Chondrocyte (in vitro differentiated cells): ENCODE measurements around the gene DLG2. TPM values are rescaled to one million over a fixed set of nuclear protein-coding genes. Genes with fewer than 3 reads are reported as not detected.

Experiments used
- DNase-seq: peaks from one replicate; pipeline ENCODE4 v3.0.0; 2021; ENCODE audit warnings: mixed read lengths, low spot score
- H3K27ac Mint-ChIP-seq: one replicate; pipeline ENCODE4 v1.8.0; 2021; ENCODE audit warnings: mild to moderate bottlenecking, moderate library complexity, mixed read lengths; ENCODE audit not compliant: unreplicated experiment
- H3K27me3 Mint-ChIP-seq: 2 replicates; pipeline ENCODE4 v1.8.0; 2021; ENCODE audit warnings: low read depth, mixed read lengths
- H3K36me3 Mint-ChIP-seq: 2 replicates; pipeline ENCODE4 v1.8.0; 2021; ENCODE audit warnings: low read depth, mixed read lengths
- H3K4me1 Mint-ChIP-seq: 2 replicates; pipeline ENCODE4 v1.8.0; 2021; ENCODE audit warnings: low read depth, mild to moderate bottlenecking, mixed read lengths
- H3K4me3 Mint-ChIP-seq: one replicate; pipeline ENCODE4 v1.8.0; 2021; ENCODE audit warnings: mild to moderate bottlenecking, moderate library complexity, mixed read lengths; ENCODE audit not compliant: unreplicated experiment
- H3K9me3 Mint-ChIP-seq: 2 replicates; pipeline ENCODE4 v1.8.0; 2021; ENCODE audit warnings: low read depth, mixed read lengths
- CTCF ChIP-seq: fragments of 200-600 bp; sonication (generic); IDR thresholded peaks from 2 replicates; pipeline ENCODE4 v1.5.0; 2021; ENCODE audit warnings: antibody characterized with exemption, mild to moderate bottlenecking, moderate library complexity
- total RNA-seq: library from RNA; stranded (reverse); gene quantifications from 3 replicates; pipeline ENCODE4 v1.2.1, GENCODE V29; 2021

Gene DLG2
- total RNA-seq, 1 donor from 2014 or later: 1.3 TPM

DNA sequence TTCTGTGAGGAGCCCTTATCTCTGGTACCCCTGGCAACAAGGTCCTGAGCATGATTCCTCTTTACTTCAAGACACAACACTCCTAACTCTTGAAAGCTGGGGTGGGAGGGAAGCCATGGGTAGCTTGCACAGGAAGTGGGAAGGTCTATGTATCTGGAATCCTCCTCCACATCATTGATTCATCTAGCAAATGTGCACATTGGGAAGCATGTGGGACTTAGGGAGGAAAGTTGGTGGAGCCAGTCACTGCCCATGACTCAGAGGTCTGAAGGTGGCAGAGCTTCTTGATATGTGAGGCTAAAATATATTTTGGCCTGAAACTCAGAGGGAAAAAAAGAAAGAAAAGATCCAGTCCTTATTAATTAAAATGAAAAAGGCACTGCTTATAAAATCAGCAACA is 1000.9 kb downstream of the DLG2 start:
- H3K27me3 Mint-ChIP-seq: peaks cover 4% of the 10 kb centered on the region
- H3K27ac Mint-ChIP-seq: no peak overlapping the region
- H3K4me3 Mint-ChIP-seq: no peak overlapping the region
- no peak for TF ChIP-seq CTCF
- DNase-seq: no peak
- no peaks in the 10 kb centered on the region for H3K36me3 Mint-ChIP-seq
- H3K4me1 Mint-ChIP-seq: no peaks in the 10 kb centered on the region
- H3K9me3 Mint-ChIP-seq: no peaks in the 10 kb centered on the region

GRCh38 chr11:84612645-84613044 is 1014.5 kb downstream of the DLG2 start:
- Mint-ChIP-seq H3K9me3 (no peaks in the 10 kb centered on the region), H3K36me3 (no peaks in the 10 kb centered on the region), H3K27ac (no peak overlapping the region), H3K27me3 (peaks cover 1% of the 10 kb centered on the region), H3K4me3 (no peak overlapping the region), H3K4me1 (no peaks in the 10 kb centered on the region)
- no peak for TF ChIP-seq CTCF
- no peak for DNase-seq

- no peak for DNase-seq
- Mint-ChIP-seq H3K9me3 (no peaks in the 10 kb centered on the region), H3K4me3 (no peak overlapping the region), H3K27me3 (peaks cover 3% of the 10 kb centered on the region), H3K27ac (no peak overlapping the region), H3K4me1 (no peaks in the 10 kb centered on the region), H3K36me3 (no peaks in the 10 kb centered on the region)
- no peak for TF ChIP-seq CTCF
Observed at GRCh38 chr11:84608837-84609196, 1018.3 kb downstream of the DLG2 start.

DNA sequence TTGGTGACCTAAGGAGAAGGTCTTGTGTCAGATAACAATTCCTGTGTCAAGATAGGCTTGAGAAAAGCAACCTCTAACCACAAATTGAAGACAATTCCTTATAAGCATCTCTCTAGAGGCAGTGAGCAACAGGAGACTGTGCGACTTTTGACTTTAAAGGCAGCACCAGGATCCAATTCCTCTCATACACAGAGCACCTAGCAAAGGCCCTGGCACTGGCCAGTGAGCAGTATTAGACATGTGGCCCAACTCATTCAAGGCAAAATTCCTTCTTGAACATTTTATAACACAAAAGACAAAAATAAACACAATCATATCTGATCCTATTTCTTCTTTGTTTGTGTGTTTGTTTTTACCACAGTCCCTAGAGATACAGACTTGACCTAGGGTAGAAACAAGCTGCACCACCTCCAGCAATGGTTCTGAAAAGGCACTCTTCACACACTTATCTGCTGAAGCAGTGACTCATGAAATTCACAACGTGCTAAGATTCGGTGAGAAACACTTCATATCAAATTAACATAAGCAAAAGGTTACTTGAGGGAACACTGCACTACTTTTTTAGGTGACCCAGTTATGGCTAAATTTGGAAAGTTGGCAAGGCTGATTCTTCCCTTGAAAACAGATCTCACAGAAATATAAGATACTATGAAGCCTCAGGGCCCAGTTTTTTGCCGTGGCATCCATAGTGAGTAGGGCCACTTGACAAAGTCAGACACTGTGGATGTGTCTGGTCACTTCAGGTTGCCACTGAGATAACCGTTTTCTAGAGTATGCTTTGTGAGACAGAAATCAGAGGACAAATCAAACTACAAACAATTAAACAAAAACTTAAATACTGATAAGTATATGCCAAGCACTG is 1018.9 kb downstream of the DLG2 start:
- no peak overlapping the region for H3K27ac Mint-ChIP-seq

GRCh38 chr11:84594602-84595001 is 1032.5 kb downstream of the DLG2 start:
- Mint-ChIP-seq H3K4me3 (no peak overlapping the region), H3K9me3 (peaks cover 2% of the 10 kb centered on the region), H3K27ac (no peak overlapping the region), H3K27me3 (no peaks in the 10 kb centered on the region), H3K36me3 (no peaks in the 10 kb centered on the region), H3K4me1 (no peaks in the 10 kb centered on the region)
- no peak for DNase-seq
- no peak for TF ChIP-seq CTCF

More for the DNA sequence above, 1018.9 kb downstream of the DLG2 start:
- Mint-ChIP-seq H3K9me3 (no peaks in the 10 kb centered on the region), H3K4me3 (no peak overlapping the region), H3K27me3 (peaks cover 3% of the 10 kb centered on the region), H3K4me1 (no peaks in the 10 kb centered on the region), H3K36me3 (no peaks in the 10 kb centered on the region)
- no peak for TF ChIP-seq CTCF
- no peak for DNase-seq
